Right atrium auricular region (tissue), 2 donors: ENCODE data around the gene GSTK1. TPM values are rescaled to one million over a fixed set of nuclear protein-coding genes. Genes with fewer than 3 reads are reported as not detected.

Source experiments
- DNase-seq: peaks from one replicate; pipeline ENCODE4 v3.0.0-alpha.2; 2019; ENCODE audit warnings: low spot score
- H3K27ac ChIP-seq, 2 donors: fragments of 200-600 bp; sonication (generic); 1 replicate in 1 of 2; 2 replicates in 1 of 2; pipeline ENCODE4 v1.5.1; 2016 to 2019
- H3K27me3 ChIP-seq, 2 donors: fragments of 200-600 bp; sonication (generic); one replicate each; pipeline versions ENCODE4 v1.5.1 to v1.6.0; 2017 to 2019
- H3K36me3 ChIP-seq: fragments of 200-600 bp; sonication (generic); one replicate; pipeline ENCODE4 v1.5.1; 2016
- H3K4me1 ChIP-seq, 2 donors: fragments of 200-600 bp; sonication (generic); one replicate each; pipeline versions ENCODE4 v1.5.1 to v1.6.0; 2017 to 2019
- H3K4me3 ChIP-seq, 2 donors: fragments of 200-600 bp; sonication (generic); 1 replicate in 1 of 2; 2 replicates in 1 of 2; pipeline ENCODE4 v1.5.1; 2017 to 2019; ENCODE audit warnings: mild to moderate bottlenecking in 1 of 2, moderate library complexity in 1 of 2
- H3K9me3 ChIP-seq, 2 donors: fragments of 200-600 bp; sonication (generic); one replicate each; pipeline ENCODE4 v1.5.1; 2019
- CTCF ChIP-seq, 2 donors: fragments of 200-600 bp; sonication (generic); IDR thresholded peaks; one replicate each; pipeline ENCODE4 v1.5.1; 2019; ENCODE audit warnings: antibody characterized with exemption in 2 of 2
- total RNA-seq, 2 donors: library from RNA; depleted of rRNA; stranded (reverse); fragments of >200 nt; gene quantifications; one replicate each; pipeline ENCODE4 v1.1.0, GENCODE V29; 2016

GSTK1 gene
- total RNA-seq, 2 donors from 2014 or later: 169 to 270 TPM

- TF ChIP-seq CTCF (IDR thresholded peaks at IDR 0.05): no peak
- peaks cover 86% of the 10 kb centered on the region for H3K36me3 ChIP-seq
- no peak overlapping the region for H3K27ac ChIP-seq
- no peaks in the 10 kb centered on the region for H3K27me3 ChIP-seq
- DNase-seq: no peak
- peaks cover 0 to 17% of the 10 kb centered on the region in 2 donors for H3K4me1 ChIP-seq
- H3K4me3 ChIP-seq: no peak overlapping the region
- no peaks in the 10 kb centered on the region for H3K9me3 ChIP-seq
These were observed 40.5 kb downstream of the GSTK1 start for GRCh38 chr7:143303733-143304132.

GRCh38 chr7:143304938-143305337 lies 41.7 kb downstream of the GSTK1 start:
- no peak for TF ChIP-seq CTCF (IDR thresholded peaks at IDR 0.05)
- no peak for DNase-seq
- Histone ChIP-seq H3K9me3 (no peaks in the 10 kb centered on the region), H3K27me3 (no peaks in the 10 kb centered on the region), H3K36me3 (peaks cover 77% of the 10 kb centered on the region), H3K4me1 (peaks cover 0 to 11% of the 10 kb centered on the region in 2 donors), H3K4me3 (no peak overlapping the region), H3K27ac (no peak overlapping the region)

GRCh38 chr7:143305423-143306070 lies 42.3 kb downstream of the GSTK1 start:
- peak; percentile 39 to 81 for TF ChIP-seq CTCF (IDR thresholded peaks at IDR 0.05)
- peaks cover 71% of the 10 kb centered on the region for H3K36me3 ChIP-seq
- no peaks in the 10 kb centered on the region for H3K27me3 ChIP-seq
- DNase-seq: no peak
- H3K9me3 ChIP-seq: no peaks in the 10 kb centered on the region
- H3K4me1 ChIP-seq: peaks cover 0 to 7% of the 10 kb centered on the region in 2 donors
- H3K27ac ChIP-seq: no peak overlapping the region
- H3K4me3 ChIP-seq: no peak overlapping the region

- no peaks in the 10 kb centered on the region for H3K9me3 ChIP-seq
- no peak overlapping the region for H3K27ac ChIP-seq
- H3K27me3 ChIP-seq: no peaks in the 10 kb centered on the region
- H3K4me1 ChIP-seq: peaks cover 0 to 7% of the 10 kb centered on the region in 2 donors
- no peak overlapping the region for H3K4me3 ChIP-seq
- TF ChIP-seq CTCF (IDR thresholded peaks at IDR 0.05): no peak
- DNase-seq: no peak
- H3K36me3 ChIP-seq: peaks cover 41% of the 10 kb centered on the region
These were observed 45.4 kb downstream of the GSTK1 start for GRCh38 chr7:143308632-143309031.

GRCh38 chr7:143314127-143314526 lies 50.9 kb downstream of the GSTK1 start:
- Histone ChIP-seq H3K4me1 (no peaks in the 10 kb centered on the region), H3K36me3 (no peaks in the 10 kb centered on the region), H3K27ac (no peak overlapping the region), H3K9me3 (no peaks in the 10 kb centered on the region), H3K4me3 (no peak overlapping the region), H3K27me3 (no peaks in the 10 kb centered on the region)
- TF ChIP-seq CTCF (IDR thresholded peaks at IDR 0.05): no peak
- DNase-seq: no peak

DNA sequence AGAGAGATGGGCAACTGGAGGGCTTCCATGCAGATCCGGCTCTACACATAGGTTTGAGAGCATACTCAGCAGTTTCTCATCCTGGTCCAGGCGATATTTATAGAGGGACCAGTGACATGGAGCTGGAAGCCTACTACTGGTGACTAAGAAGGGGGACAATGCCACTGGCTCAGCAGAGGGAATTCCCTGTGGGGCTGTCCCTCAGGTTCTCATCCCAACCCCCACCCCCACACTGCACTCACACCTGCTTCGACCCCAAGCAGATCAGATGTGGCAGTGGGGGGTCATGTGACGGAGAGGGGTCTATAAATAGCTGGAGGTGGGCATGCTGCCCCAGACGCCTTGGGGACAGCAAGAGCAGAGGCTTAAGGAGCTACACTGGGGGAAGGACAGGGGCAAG lies 52.5 kb downstream of the GSTK1 start, which contains the start of gene CLCN1:
TSS of gene CLCN1 (plus strand) at position 336 of the 400 bp plus-strand sequence. CDS start 102 bp downstream, outside the sequence.
- TF ChIP-seq CTCF (IDR thresholded peaks at IDR 0.05): no peak

More for the DNA sequence above, 52.5 kb downstream of the GSTK1 start, which contains the start of gene CLCN1:
- DNase-seq: no peak
- H3K4me1 ChIP-seq: no peaks in the 10 kb centered on the region
- no peak within 1 kb of the TSS for H3K27ac ChIP-seq
- no peaks in the 10 kb centered on the region for H3K9me3 ChIP-seq
- H3K27me3 ChIP-seq: no peaks in the 10 kb centered on the region
- H3K36me3 ChIP-seq: no peaks in the 10 kb centered on the region
- no peak within 1 kb of the TSS for H3K4me3 ChIP-seq
